Measurements from ENCODE around the gene TDP1.

DNA sequence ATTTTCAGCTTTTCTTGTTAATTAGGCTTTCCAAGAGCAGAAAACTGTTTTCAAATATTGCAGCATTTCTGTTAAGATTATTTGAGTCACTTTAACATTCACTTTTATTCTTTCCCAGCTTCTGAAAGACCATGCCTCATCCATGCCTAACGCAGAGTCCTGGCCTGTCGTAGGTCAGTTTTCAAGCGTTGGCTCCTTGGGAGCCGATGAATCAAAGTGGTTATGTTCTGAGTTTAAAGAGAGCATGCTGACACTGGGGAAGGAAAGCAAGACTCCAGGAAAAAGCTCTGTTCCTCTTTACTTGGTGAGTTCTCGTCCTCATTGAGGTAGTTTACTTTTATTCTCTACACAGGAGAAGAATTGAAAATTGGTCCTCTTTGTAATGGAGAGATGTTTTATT, 33.1 kb downstream of the TDP1 start:
- TF ChIP-seq, protein P1, sequence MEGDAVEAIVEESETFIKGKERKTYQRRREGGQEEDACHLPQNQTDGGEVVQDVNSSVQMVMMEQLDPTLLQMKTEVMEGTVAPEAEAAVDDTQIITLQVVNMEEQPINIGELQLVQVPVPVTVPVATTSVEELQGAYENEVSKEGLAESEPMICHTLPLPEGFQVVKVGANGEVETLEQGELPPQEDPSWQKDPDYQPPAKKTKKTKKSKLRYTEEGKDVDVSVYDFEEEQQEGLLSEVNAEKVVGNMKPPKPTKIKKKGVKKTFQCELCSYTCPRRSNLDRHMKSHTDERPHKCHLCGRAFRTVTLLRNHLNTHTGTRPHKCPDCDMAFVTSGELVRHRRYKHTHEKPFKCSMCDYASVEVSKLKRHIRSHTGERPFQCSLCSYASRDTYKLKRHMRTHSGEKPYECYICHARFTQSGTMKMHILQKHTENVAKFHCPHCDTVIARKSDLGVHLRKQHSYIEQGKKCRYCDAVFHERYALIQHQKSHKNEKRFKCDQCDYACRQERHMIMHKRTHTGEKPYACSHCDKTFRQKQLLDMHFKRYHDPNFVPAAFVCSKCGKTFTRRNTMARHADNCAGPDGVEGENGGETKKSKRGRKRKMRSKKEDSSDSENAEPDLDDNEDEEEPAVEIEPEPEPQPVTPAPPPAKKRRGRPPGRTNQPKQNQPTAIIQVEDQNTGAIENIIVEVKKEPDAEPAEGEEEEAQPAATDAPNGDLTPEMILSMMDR (IDR thresholded peaks at IDR 0.05 in 4 of 5, conservative IDR thresholded peaks at IDR 0.05 in 1 of 5): no peak
- TF ChIP-seq POLR2A (IDR thresholded peaks at IDR 0.05): no peak
